Thoracic aorta (tissue), 2 donors: ENCODE data around the gene HDAC9. TPM values are rescaled to one million over a fixed set of nuclear protein-coding genes. Genes with fewer than 3 reads are reported as not detected.

Experiments
- ATAC-seq: fragments of 150-250 bp; one replicate; pipeline ENCODE4 v1.8.0; 2017; ENCODE audit warnings: low read depth; ENCODE audit not compliant: insufficient number of reproducible peaks, low FRiP score
- DNase-seq: peaks from one replicate; pipeline ENCODE4 v3.0.0-alpha.2; 2020; ENCODE audit warnings: low spot score
- H3K27ac ChIP-seq, 2 donors: fragments of 200-600 bp; sonication (generic); 1 replicate in 1 of 2; 2 replicates in 1 of 2; pipeline ENCODE4 v1.5.1; 2016; ENCODE audit warnings: mild to moderate bottlenecking in 2 of 2, moderate library complexity in 2 of 2
- H3K27me3 ChIP-seq: fragments of 200-600 bp; sonication (generic); replicated peaks from 2 replicates; pipeline ENCODE4 v1.6.0; 2016; ENCODE audit warnings: mild to moderate bottlenecking; ENCODE audit not compliant: insufficient read depth
- H3K36me3 ChIP-seq: fragments of 200-600 bp; sonication (generic); one replicate; pipeline ENCODE4 v1.5.1; 2016
- H3K4me1 ChIP-seq, 2 donors: fragments of 200-600 bp; sonication (generic); 1 replicate in 1 of 2; 2 replicates in 1 of 2; pipeline versions ENCODE4 v1.5.1 to v1.6.0; 2016; ENCODE audit warnings: low read depth in 2 of 2, mild to moderate bottlenecking in 1 of 2; ENCODE audit not compliant: control insufficient read depth in 1 of 2
- H3K4me3 ChIP-seq: fragments of 200-600 bp; sonication (generic); 2 replicates; pipeline ENCODE4 v1.5.1; 2016; ENCODE audit warnings: mild to moderate bottlenecking
- H3K9me3 ChIP-seq: fragments of 200-600 bp; sonication (generic); 2 replicates; pipeline ENCODE4 v1.5.1; 2016
- total RNA-seq, 2 donors: library from RNA; depleted of rRNA; stranded (reverse); fragments of >200 nt; gene quantifications; one replicate each; pipeline versions ENCODE4 v1.1.0 to v1.2.3, GENCODE V29; 2016
- TF ChIP-seq, protein P1 (sequence below): fragments of 200-600 bp; sonication (generic); IDR thresholded peaks from one replicate; pipeline ENCODE4 v1.5.1; 2019; ENCODE audit warnings: antibody characterized with exemption

The HDAC9 gene
- total RNA-seq, 2 donors from 2014 or later = 64.1 to 81.6 TPM

DNA sequence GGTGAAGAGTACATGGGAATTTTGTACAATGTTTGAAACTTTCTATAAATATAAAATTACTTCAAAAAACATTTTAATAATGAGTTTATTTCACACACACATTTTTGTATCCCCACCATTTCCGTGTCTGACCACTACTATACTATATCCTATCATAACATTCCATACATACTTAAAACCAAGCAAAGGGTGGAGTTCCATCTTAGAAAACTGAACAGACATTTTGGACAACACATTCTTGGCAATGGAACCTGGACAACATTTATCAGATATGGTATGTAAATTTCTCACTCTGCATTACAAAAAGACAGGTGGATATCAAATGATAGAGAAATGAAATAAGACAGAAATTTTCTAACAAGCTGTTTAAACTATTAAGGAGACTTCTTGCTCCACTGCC is 453.0 kb downstream of the HDAC9 start:
- DNase-seq (no peak), ATAC-seq (no peak)
- no peaks in the 10 kb centered on the region for H3K27me3 ChIP-seq
- H3K27ac ChIP-seq = no peak overlapping the region
- H3K4me1 ChIP-seq = no peaks in the 10 kb centered on the region
- H3K4me3 ChIP-seq = no peak overlapping the region
- TF ChIP-seq, protein P1, sequence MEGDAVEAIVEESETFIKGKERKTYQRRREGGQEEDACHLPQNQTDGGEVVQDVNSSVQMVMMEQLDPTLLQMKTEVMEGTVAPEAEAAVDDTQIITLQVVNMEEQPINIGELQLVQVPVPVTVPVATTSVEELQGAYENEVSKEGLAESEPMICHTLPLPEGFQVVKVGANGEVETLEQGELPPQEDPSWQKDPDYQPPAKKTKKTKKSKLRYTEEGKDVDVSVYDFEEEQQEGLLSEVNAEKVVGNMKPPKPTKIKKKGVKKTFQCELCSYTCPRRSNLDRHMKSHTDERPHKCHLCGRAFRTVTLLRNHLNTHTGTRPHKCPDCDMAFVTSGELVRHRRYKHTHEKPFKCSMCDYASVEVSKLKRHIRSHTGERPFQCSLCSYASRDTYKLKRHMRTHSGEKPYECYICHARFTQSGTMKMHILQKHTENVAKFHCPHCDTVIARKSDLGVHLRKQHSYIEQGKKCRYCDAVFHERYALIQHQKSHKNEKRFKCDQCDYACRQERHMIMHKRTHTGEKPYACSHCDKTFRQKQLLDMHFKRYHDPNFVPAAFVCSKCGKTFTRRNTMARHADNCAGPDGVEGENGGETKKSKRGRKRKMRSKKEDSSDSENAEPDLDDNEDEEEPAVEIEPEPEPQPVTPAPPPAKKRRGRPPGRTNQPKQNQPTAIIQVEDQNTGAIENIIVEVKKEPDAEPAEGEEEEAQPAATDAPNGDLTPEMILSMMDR = no peak
- H3K36me3 ChIP-seq = no peaks in the 10 kb centered on the region
- no peaks in the 10 kb centered on the region for H3K9me3 ChIP-seq

DNA sequence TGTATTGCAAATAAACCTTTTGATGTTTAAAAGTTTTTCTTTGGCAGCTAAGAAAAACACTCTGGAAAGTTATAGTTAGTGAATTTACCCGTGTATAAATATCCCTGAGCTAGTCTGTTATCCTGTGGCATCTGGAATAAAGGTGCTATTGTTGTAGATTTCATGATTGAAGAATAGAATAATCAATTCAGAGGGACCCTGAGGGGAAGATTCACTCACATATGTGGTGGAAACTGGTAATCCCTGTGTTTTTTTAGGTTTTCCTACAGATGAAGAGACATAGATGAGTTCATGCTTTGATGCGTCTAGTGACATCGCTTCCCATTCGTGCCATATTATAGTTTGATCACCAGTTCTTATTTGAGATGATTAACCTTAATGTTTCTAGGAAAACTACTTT is 457.3 kb downstream of the HDAC9 start:
- TF ChIP-seq, protein P1 = no peak
- no peak for ATAC-seq

DNA sequence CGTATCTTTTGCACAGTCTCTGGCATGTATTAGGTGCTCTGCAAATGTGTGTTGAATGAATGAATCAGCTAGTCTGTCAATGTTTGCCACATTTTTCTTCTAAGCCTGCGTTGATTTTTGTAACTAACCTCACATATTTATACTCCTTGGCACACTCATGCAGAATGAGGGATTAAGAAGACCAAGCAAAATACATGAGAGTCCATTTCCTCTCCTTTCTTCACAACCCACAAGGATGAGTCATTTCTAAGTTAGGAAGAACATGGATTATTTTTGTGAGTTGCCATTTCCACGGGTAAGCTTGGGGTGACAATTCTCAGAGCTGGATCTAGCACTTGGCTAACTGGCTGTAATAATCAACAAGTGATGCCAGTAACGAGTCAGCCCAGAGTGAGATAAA is 463.1 kb downstream of the HDAC9 start:
- no peak overlapping the region for H3K4me3 ChIP-seq
- no peak for DNase-seq
- H3K4me1 ChIP-seq = peaks cover 0 to 11% of the 10 kb centered on the region in 2 donors
- ATAC-seq = peak; percentile 69
- TF ChIP-seq, protein P1 = no peak
- no peaks in the 10 kb centered on the region for H3K36me3 ChIP-seq
- H3K27ac ChIP-seq = peak overlapping the region in 1 of 2 donors; percentile 22
- H3K27me3 ChIP-seq = no peaks in the 10 kb centered on the region
- no peaks in the 10 kb centered on the region for H3K9me3 ChIP-seq

More for the DNA sequence above, 457.3 kb downstream of the HDAC9 start:
- DNase-seq = no peak
- no peaks in the 10 kb centered on the region for H3K36me3 ChIP-seq
- H3K4me1 ChIP-seq = peaks cover 0 to 2% of the 10 kb centered on the region in 2 donors
- H3K27ac ChIP-seq = no peak overlapping the region
- no peaks in the 10 kb centered on the region for H3K9me3 ChIP-seq
- no peak overlapping the region for H3K4me3 ChIP-seq
- no peaks in the 10 kb centered on the region for H3K27me3 ChIP-seq

DNA sequence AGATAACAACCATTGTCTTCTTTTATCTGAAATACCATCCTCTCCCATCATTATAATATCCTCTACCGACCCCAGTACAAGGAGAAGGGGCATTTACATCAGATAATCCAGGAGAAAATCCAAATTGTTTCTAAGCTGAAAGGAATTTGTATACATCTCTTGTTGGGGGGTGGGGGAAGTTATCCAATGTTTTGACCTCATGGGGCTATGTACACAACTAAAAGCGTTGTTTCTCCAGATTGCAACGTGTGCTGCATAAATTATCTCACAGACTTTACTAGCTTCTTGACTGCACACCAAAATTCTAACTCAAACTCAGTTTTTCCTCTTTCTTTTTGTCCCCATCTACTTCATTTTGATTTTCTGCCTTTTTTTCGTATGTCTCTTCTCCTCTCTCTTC is 465.2 kb downstream of the HDAC9 start:
- ATAC-seq = no peak
- no peaks in the 10 kb centered on the region for H3K9me3 ChIP-seq
- H3K4me1 ChIP-seq = peaks cover 0 to 11% of the 10 kb centered on the region in 2 donors
- no peaks in the 10 kb centered on the region for H3K27me3 ChIP-seq
- TF ChIP-seq, protein P1 = no peak
- no peaks in the 10 kb centered on the region for H3K36me3 ChIP-seq
- DNase-seq = no peak
- H3K4me3 ChIP-seq = no peak overlapping the region
- no peak overlapping the region for H3K27ac ChIP-seq

DNA sequence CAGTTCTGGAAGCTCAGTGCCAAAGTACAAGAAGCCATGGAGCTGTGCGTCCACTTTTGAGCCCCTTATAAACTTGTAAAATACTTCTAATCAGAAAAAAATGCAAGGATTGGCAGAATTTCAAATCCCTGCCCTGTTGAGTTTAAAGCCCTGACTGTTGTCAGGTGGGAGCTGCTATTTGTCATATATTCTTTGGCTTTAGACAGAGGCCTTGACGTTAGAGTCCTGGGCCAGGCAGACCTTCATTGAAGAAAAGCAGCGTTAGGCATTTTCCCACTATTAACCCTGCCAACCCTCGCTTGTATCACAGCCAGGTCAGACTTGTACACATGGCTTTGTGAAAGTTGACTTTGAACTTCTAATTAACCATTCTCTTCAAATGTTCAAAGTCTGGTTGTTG is 466.5 kb downstream of the HDAC9 start:
- no peak for DNase-seq
- TF ChIP-seq, protein P1 = no peak
- ATAC-seq = no peak
- Histone ChIP-seq H3K27ac (no peak overlapping the region), H3K27me3 (no peaks in the 10 kb centered on the region), H3K9me3 (no peaks in the 10 kb centered on the region), H3K4me3 (no peak overlapping the region), H3K36me3 (no peaks in the 10 kb centered on the region), H3K4me1 (peaks cover 0 to 11% of the 10 kb centered on the region in 2 donors)
